Ishikawa (cell line): ENCODE measurements around the gene TXNDC11.

ENCODE experiments used
- CEBPB ChIP-seq: IDR thresholded peaks from 2 replicates; pipeline ENCODE4 v1.6.1; 2012
- CREB1 ChIP-seq: IDR thresholded peaks from 2 replicates; pipeline ENCODE4 v1.6.1; 2012; ENCODE audit warnings: low read depth
- EGR1 ChIP-seq: IDR thresholded peaks from 2 replicates; pipeline ENCODE4 v1.6.1; 2012
- EP300 ChIP-seq: IDR thresholded peaks from 2 replicates; pipeline ENCODE4 v1.6.1; 2012; ENCODE audit warnings: borderline replicate concordance
- FOXM1 ChIP-seq: IDR thresholded peaks from 2 replicates; pipeline ENCODE4 v1.6.1; 2012; ENCODE audit warnings: low read depth, borderline replicate concordance
- MAX ChIP-seq: IDR thresholded peaks from 2 replicates; pipeline ENCODE4 v1.6.1; 2012
- NFIC ChIP-seq: IDR thresholded peaks from 2 replicates; pipeline ENCODE4 v1.6.1; 2012
- RAD21 ChIP-seq: IDR thresholded peaks from 2 replicates; pipeline ENCODE4 v1.6.1; 2012; ENCODE audit warnings: low read depth
- REST ChIP-seq: IDR thresholded peaks from 2 replicates; pipeline ENCODE4 v1.6.1; 2012; ENCODE audit warnings: low read depth, mild to moderate bottlenecking
- TAF1 ChIP-seq: IDR thresholded peaks from 2 replicates; pipeline ENCODE4 v1.6.1; 2012; ENCODE audit warnings: low read depth, mild to moderate bottlenecking
- TCF12 ChIP-seq: IDR thresholded peaks from 2 replicates; pipeline ENCODE4 v1.6.1; 2012; ENCODE audit warnings: low read depth
- TEAD4 ChIP-seq: IDR thresholded peaks from 2 replicates; pipeline ENCODE4 v1.6.1; 2012
- USF1 ChIP-seq: IDR thresholded peaks from 2 replicates; pipeline ENCODE4 v1.6.1; 2012
- YY1 ChIP-seq: IDR thresholded peaks from 2 replicates; pipeline ENCODE4 v1.6.1; 2012; ENCODE audit warnings: low read depth
- ZBTB7A ChIP-seq: IDR thresholded peaks from 2 replicates; pipeline ENCODE4 v1.6.1; 2012; ENCODE audit warnings: low read depth

Gene TXNDC11

GRCh38 chr16:11716336-11716735, 26.3 kb downstream of the TXNDC11 start:
- TF ChIP-seq ZBTB7A: no peak
- no peak for TF ChIP-seq CREB1
- TF ChIP-seq TCF12: no peak
- no peak for TF ChIP-seq CEBPB
- TF ChIP-seq EGR1: no peak
- TF ChIP-seq RAD21: no peak
- no peak for TF ChIP-seq TEAD4
- TF ChIP-seq TAF1: no peak
- TF ChIP-seq USF1: no peak

- TF ChIP-seq REST: no peak
- no peak for TF ChIP-seq NFIC
- TF ChIP-seq EGR1: no peak
These were observed 27.3 kb downstream of the TXNDC11 start for GRCh38 chr16:11715246-11715947.

GRCh38 chr16:11712122-11712521, 30.5 kb downstream of the TXNDC11 start:
- no peak for TF ChIP-seq REST
- TF ChIP-seq TCF12: no peak
- TF ChIP-seq ZBTB7A: no peak
- no peak for TF ChIP-seq NFIC

GRCh38 chr16:11711662-11712061, 31.0 kb downstream of the TXNDC11 start:
- TF ChIP-seq TAF1: no peak
- TF ChIP-seq TCF12: no peak
- TF ChIP-seq EP300: no peak
- TF ChIP-seq NFIC: no peak
- TF ChIP-seq YY1: no peak
- no peak for TF ChIP-seq USF1
- no peak for TF ChIP-seq TEAD4
- TF ChIP-seq CEBPB: no peak

GRCh38 chr16:11708421-11708820, 34.2 kb downstream of the TXNDC11 start:
- TF ChIP-seq USF1: no peak
- no peak for TF ChIP-seq EGR1
- TF ChIP-seq EP300: no peak
- no peak for TF ChIP-seq CEBPB
- TF ChIP-seq MAX: no peak
- TF ChIP-seq CREB1: no peak
- no peak for TF ChIP-seq RAD21
- TF ChIP-seq TAF1: no peak

- TF ChIP-seq NFIC (no peak), YY1 (no peak), CREB1 (no peak), EP300 (no peak), ZBTB7A (no peak), RAD21 (no peak), CEBPB (no peak), TAF1 (no peak), EGR1 (no peak), TCF12 (no peak), USF1 (no peak), FOXM1 (no peak), MAX (no peak), REST (no peak), TEAD4 (no peak)
These were observed 34.9 kb downstream of the TXNDC11 start for GRCh38 chr16:11707679-11708197.
